ENCODE results near the gene TP63.

DNA sequence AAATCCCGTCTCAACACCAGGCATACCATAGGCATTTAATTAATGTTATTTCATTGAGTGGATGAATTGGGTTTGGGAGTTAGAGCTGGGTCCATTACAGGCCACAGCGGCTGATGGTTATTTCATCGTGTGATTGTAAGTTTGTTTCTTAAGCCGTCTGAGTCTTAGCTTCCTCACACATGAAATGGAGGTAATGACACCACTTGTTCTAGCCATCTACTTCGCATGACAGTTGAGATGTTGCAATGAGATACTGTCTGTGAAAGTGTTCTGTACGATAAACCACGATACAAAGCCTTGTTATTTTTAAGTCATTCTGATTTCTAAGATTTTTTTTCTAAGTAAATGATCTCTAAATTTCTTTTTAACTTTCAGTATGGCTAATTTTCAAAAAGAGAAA is 8.6 kb upstream of the TP63 start:
- TF ChIP-seq, protein P1, sequence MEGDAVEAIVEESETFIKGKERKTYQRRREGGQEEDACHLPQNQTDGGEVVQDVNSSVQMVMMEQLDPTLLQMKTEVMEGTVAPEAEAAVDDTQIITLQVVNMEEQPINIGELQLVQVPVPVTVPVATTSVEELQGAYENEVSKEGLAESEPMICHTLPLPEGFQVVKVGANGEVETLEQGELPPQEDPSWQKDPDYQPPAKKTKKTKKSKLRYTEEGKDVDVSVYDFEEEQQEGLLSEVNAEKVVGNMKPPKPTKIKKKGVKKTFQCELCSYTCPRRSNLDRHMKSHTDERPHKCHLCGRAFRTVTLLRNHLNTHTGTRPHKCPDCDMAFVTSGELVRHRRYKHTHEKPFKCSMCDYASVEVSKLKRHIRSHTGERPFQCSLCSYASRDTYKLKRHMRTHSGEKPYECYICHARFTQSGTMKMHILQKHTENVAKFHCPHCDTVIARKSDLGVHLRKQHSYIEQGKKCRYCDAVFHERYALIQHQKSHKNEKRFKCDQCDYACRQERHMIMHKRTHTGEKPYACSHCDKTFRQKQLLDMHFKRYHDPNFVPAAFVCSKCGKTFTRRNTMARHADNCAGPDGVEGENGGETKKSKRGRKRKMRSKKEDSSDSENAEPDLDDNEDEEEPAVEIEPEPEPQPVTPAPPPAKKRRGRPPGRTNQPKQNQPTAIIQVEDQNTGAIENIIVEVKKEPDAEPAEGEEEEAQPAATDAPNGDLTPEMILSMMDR (IDR thresholded peaks at IDR 0.05): no peak
- TF ChIP-seq POLR2AphosphoS5 (IDR thresholded peaks at IDR 0.05; ENCODE audit: insufficient read depth in 1 of 2, low read depth in 1 of 2) (no peak), POLR2A (IDR thresholded peaks at IDR 0.05) (no peak)
